SK-N-SH treated with all-trans-retinoic acid at 6 μM for 48 hours (cell line): ENCODE results near the gene SH3PXD2A.

Experiments
- ATAC-seq: fragments of 200-7000 bp; cut with Tn5 transposase; 3 replicates; pipeline ENCODE4 v1.9.1; 2020; ENCODE audit warnings: mild to moderate bottlenecking, moderate library complexity
- ARNTL ChIP-seq: fragments of 450-650 bp; formaldehyde crosslinking; IDR thresholded peaks from 2 replicates; pipeline ENCODE4 v1.5.0; 2020; ENCODE audit warnings: low read depth, mild to moderate bottlenecking, moderate library complexity, borderline replicate concordance
- BACH2 ChIP-seq: fragments of 250-450 bp; sonication (Bioruptor Pico); IDR thresholded peaks from 2 replicates; pipeline ENCODE4 v1.9.0; 2021; ENCODE audit warnings: mild to moderate bottlenecking, borderline replicate concordance
- CREB5 ChIP-seq: fragments of 250-450 bp; sonication (Bioruptor Pico); IDR thresholded peaks from 2 replicates; pipeline ENCODE4 v1.5.1; 2020; ENCODE audit warnings: low read depth, mild to moderate bottlenecking, moderate library complexity
- CSDC2 ChIP-seq: fragments of 250-450 bp; sonication (Bioruptor Pico); IDR thresholded peaks from 2 replicates; pipeline ENCODE4 v1.5.0; 2020; ENCODE audit warnings: mild to moderate bottlenecking, moderate library complexity
- CSRNP3 ChIP-seq: fragments of 250-450 bp; sonication (Bioruptor Pico); IDR thresholded peaks from 2 replicates; pipeline ENCODE4 v1.5.1; 2021; ENCODE audit warnings: mild to moderate bottlenecking, moderate library complexity
- ESRRG ChIP-seq: fragments of 250-450 bp; sonication (Bioruptor Pico); IDR thresholded peaks from 2 replicates; pipeline ENCODE4 v1.6.1; 2021; ENCODE audit warnings: mild to moderate bottlenecking
- GLIS3 ChIP-seq: fragments of 250-450 bp; sonication (Bioruptor Pico); IDR thresholded peaks from 2 replicates; pipeline ENCODE4 v1.5.0; 2020; ENCODE audit warnings: mild to moderate bottlenecking, moderate library complexity
- ISL1 ChIP-seq: fragments of 250-450 bp; sonication (Bioruptor Pico); IDR thresholded peaks from 2 replicates; pipeline ENCODE4 v2.1.2; 2022; ENCODE audit warnings: mild to moderate bottlenecking, moderate library complexity
- OSR1 ChIP-seq: fragments of 250-450 bp; sonication (Bioruptor Pico); IDR thresholded peaks from 2 replicates; pipeline ENCODE4 v1.8.0; 2022; ENCODE audit warnings: moderate library complexity, mild to moderate bottlenecking, inconsistent platforms
- PATZ1 ChIP-seq: fragments of 250-450 bp; sonication (Bioruptor Pico); IDR thresholded peaks from 2 replicates; pipeline ENCODE4 v1.8.0; 2020; ENCODE audit warnings: mild to moderate bottlenecking, moderate library complexity, borderline replicate concordance
- POU6F1 ChIP-seq: fragments of 250-450 bp; sonication (Bioruptor Pico); IDR thresholded peaks from 2 replicates; pipeline ENCODE4 v1.8.0; 2021; ENCODE audit warnings: low read depth, mild to moderate bottlenecking, moderate library complexity, borderline replicate concordance
- RARB ChIP-seq: fragments of 250-450 bp; sonication (Bioruptor Pico); IDR thresholded peaks from 2 replicates; pipeline ENCODE4 v1.8.0; 2021; ENCODE audit warnings: mild to moderate bottlenecking, moderate library complexity
- SNAI2 ChIP-seq: fragments of 250-450 bp; sonication (Bioruptor Pico); IDR thresholded peaks from 2 replicates; pipeline ENCODE4 v1.5.0; 2020; ENCODE audit warnings: mild to moderate bottlenecking, moderate library complexity
- TOX ChIP-seq: fragments of 250-450 bp; sonication (Bioruptor Pico); IDR thresholded peaks from 2 replicates; pipeline ENCODE4 v1.8.0; 2021; ENCODE audit warnings: mild to moderate bottlenecking, moderate library complexity, borderline replicate concordance
- TSHZ2 ChIP-seq: fragments of 250-450 bp; sonication (Bioruptor Pico); IDR thresholded peaks from 2 replicates; pipeline ENCODE4 v1.5.0; 2020; ENCODE audit warnings: mild to moderate bottlenecking, moderate library complexity
- ZC3H10 ChIP-seq: fragments of 250-450 bp; sonication (Bioruptor Pico); IDR thresholded peaks from 2 replicates; pipeline ENCODE4 v1.5.1; 2021; ENCODE audit warnings: mild to moderate bottlenecking, moderate library complexity
- ZFP3 ChIP-seq: fragments of 250-450 bp; sonication (Bioruptor Pico); IDR thresholded peaks from 2 replicates; pipeline ENCODE4 v1.5.0; 2020; ENCODE audit warnings: mild to moderate bottlenecking, moderate library complexity
- ZFP30 ChIP-seq: fragments of 450-650 bp; formaldehyde crosslinking; IDR thresholded peaks from 2 replicates; pipeline ENCODE4 v1.5.0; 2022; ENCODE audit warnings: mild to moderate bottlenecking, moderate library complexity
- ZNF565 ChIP-seq: fragments of 450-650 bp; formaldehyde crosslinking; conservative IDR thresholded peaks from 2 replicates; pipeline ENCODE4 v1.5.0; 2020; ENCODE audit warnings: low read depth, mild to moderate bottlenecking, moderate library complexity
- ZNF70 ChIP-seq: fragments of 450-650 bp; formaldehyde crosslinking; IDR thresholded peaks from 2 replicates; pipeline ENCODE4 v1.5.0; 2020; ENCODE audit warnings: mild to moderate bottlenecking, moderate library complexity
- ZNF8 ChIP-seq: fragments of 450-650 bp; formaldehyde crosslinking; IDR thresholded peaks from 2 replicates; pipeline ENCODE4 v1.5.0; 2020; ENCODE audit warnings: mild to moderate bottlenecking, moderate library complexity

Gene SH3PXD2A

GRCh38 chr10:103701380-103702222 is 153.8 kb downstream of the SH3PXD2A start:
- no peak for TF ChIP-seq RARB
- no peak for TF ChIP-seq ZC3H10
- no peak for TF ChIP-seq CREB5
- TF ChIP-seq CSDC2 (CRISPR knock-in tag), result no peak
- no peak for TF ChIP-seq CSRNP3 (CRISPR knock-in tag)
- TF ChIP-seq ZFP3 (CRISPR knock-in tag), result no peak
- TF ChIP-seq ESRRG, result no peak
- ATAC-seq, result no peak

- no peak for ATAC-seq
- TF ChIP-seq GLIS3, result no peak
- no peak for TF ChIP-seq SNAI2 (CRISPR knock-in tag)
- TF ChIP-seq ZFP30 (CRISPR knock-in tag), result no peak
- TF ChIP-seq OSR1, result no peak
- TF ChIP-seq ZNF565 (CRISPR knock-in tag), result no peak
- no peak for TF ChIP-seq TOX
- no peak for TF ChIP-seq ISL1 (CRISPR knock-in tag)
- TF ChIP-seq RARB, result no peak
- no peak for TF ChIP-seq TSHZ2 (CRISPR knock-in tag)
- no peak for TF ChIP-seq CSDC2 (CRISPR knock-in tag)
Observed at GRCh38 chr10:103700436-103700715, 155.0 kb downstream of the SH3PXD2A start.

- no peak for TF ChIP-seq ZNF565 (CRISPR knock-in tag)
- TF ChIP-seq ESRRG, result no peak
- TF ChIP-seq RARB, result no peak
- no peak for TF ChIP-seq ZNF70
- TF ChIP-seq ARNTL, result no peak
- TF ChIP-seq POU6F1 (CRISPR knock-in tag), result no peak
- TF ChIP-seq TSHZ2 (CRISPR knock-in tag), result no peak
- TF ChIP-seq CSDC2 (CRISPR knock-in tag), result no peak
- no peak for TF ChIP-seq BACH2 (CRISPR knock-in tag)
- no peak for TF ChIP-seq ZNF8 (CRISPR knock-in tag)
- no peak for TF ChIP-seq CREB5
- no peak for TF ChIP-seq ZC3H10
- no peak for TF ChIP-seq SNAI2 (CRISPR knock-in tag)
- no peak for TF ChIP-seq ZFP30 (CRISPR knock-in tag)
- TF ChIP-seq PATZ1, result no peak
- ATAC-seq, result no peak
Observed at GRCh38 chr10:103699611-103700435, 155.6 kb downstream of the SH3PXD2A start.
